Kidney (tissue), 14 donors: ENCODE results near the gene KLK5. TPM values are rescaled to one million over a fixed set of nuclear protein-coding genes. Genes with fewer than 3 reads are reported as not detected.

Experiments
- DNase-seq, 5 donors: peaks; one replicate each; pipeline ENCODE4 v3.0.0-alpha.2; 2013 to 2020
- FAIRE-seq: peaks from 2 replicates; lab custom pipeline; 2012; peaks lifted over from hg19 to GRCh38; lab: Jason Lieb, UNC
- H3K27ac ChIP-seq, 2 donors: one replicate each; pipeline ENCODE4 v1.7.0; 2013; ENCODE audit warnings: low read depth in 2 of 2, low read length in 2 of 2, inconsistent platforms in 1 of 2
- H3K27me3 ChIP-seq: one replicate; pipeline ENCODE4 v1.7.1; 2013; ENCODE audit warnings: low read length, inconsistent platforms; ENCODE audit not compliant: control insufficient read depth, insufficient read depth
- H3K36me3 ChIP-seq, 3 donors: one replicate each; pipeline versions ENCODE4 v1.7.0 to v1.7.1; 2013; ENCODE audit warnings: low read length in 3 of 3, control low read depth in 1 of 3, inconsistent platforms in 1 of 3; ENCODE audit not compliant: insufficient read depth in 3 of 3, control insufficient read depth in 2 of 3
- H3K4me1 ChIP-seq, 3 donors: one replicate each; pipeline versions ENCODE4 v1.7.0 to v1.7.1; 2013; ENCODE audit warnings: low read length in 3 of 3, inconsistent platforms in 1 of 3, low read depth in 1 of 3; ENCODE audit not compliant: control insufficient read depth in 2 of 3, insufficient read depth in 2 of 3
- H3K4me3 ChIP-seq, 3 donors: one replicate each; pipeline versions ENCODE4 v1.7.0 to v1.8.1; 2013; ENCODE audit warnings: low read length in 3 of 3, control low read depth in 1 of 3, inconsistent platforms in 1 of 3
- H3K9ac ChIP-seq, 3 donors: one replicate each; pipeline versions ENCODE4 v1.7.0 to v1.7.1; 2013; ENCODE audit warnings: low read length in 3 of 3, control low read depth in 1 of 3, inconsistent platforms in 1 of 3
- H3K9me3 ChIP-seq, 3 donors: one replicate each; pipeline versions ENCODE4 v1.7.0 to v1.7.1; 2013; ENCODE audit warnings: low read length in 3 of 3, control low read depth in 1 of 3, inconsistent platforms in 1 of 3; ENCODE audit not compliant: control insufficient read depth in 2 of 3, insufficient read depth in 1 of 3
- CTCF ChIP-seq: IDR thresholded peaks from 3 replicates; pipeline ENCODE4 v1.5.1; 2012; ENCODE audit warnings: mild to moderate bottlenecking, moderate library complexity, borderline replicate concordance; ENCODE audit not compliant: insufficient read depth; ENCODE audit errors: extremely low read depth
- intact Hi-C: fragments of 100-400 bp; cut with DNase I; formaldehyde crosslinking; loops from one replicate; pipeline ENCODE4 v1.11.1; 2022
- polyA plus RNA-seq: library from polyadenylated mRNA; stranded (reverse); fragments of 350-450 nt; fragmentation: Illumina TruSeq; extraction: RNeasy Lipid Tissue Mini Kit (QIAGEN cat#74804); gene quantifications from one replicate; pipeline ENCODE4 v1.2.3, GENCODE V29; 2014; ENCODE audit warnings: low read depth, low replicate concordance; ENCODE audit not compliant: insufficient read depth
- total RNA-seq: library from RNA; stranded (reverse); fragmentation: NEBNext Ultra II Directional; extraction: Animal tissue kit (Norgen Biotek cat#: 25700); gene quantifications from one replicate; pipeline ENCODE4 v1.2.1, GENCODE V29; 2021
- donor health status: control.
- donor health status: control.
- donor health status: control.
- donor health status: control.
- donor health status: control.
- donor health status: DM: yes; HTN: yes; CAD: no.
- donor health status: Normal renal cell carcinoma (clear cell type).

KLK5 gene
- total and polyA plus RNA-seq, 2 donors from 2014 or later, result 0.88 to 1.1 TPM

DNA sequence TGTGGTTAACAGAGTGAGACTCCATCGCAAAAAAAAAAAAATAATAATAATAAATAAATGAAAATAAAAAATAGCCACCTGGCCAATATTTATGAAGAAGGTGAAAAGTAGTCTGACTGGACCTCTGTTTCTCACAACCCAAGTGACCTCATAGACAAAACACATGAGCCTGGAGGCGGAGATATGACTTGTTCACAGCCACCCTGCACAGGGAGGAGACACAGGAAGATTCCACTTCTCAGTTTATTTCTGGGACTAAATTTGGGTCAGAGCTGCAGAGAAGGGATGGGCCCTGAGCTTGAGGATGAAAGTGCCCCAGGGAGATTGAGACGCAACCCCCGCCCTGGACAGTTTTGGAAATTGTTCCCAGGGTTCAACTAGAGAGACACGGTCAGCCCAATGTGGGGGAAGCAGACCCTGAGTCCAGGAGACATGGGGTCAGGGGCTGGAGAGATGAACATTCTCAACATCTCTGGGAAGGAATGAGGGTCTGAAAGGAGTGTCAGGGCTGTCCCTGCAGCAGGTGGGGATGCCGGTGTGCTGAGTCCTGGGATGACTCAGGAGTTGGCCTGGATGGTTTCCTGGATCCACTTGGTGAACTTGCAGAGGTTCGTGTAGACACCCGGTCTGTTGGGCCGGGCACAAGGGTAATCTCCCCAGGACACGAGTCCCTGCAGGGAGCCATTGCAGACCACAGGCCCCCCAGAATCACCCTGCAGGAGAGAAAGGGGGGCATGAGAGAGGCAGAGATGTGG is 9.6 kb downstream of the KLK5 start:
- FAIRE-seq (no peak), DNase-seq (no peak)
- Histone ChIP-seq H3K4me1 (no peaks in the 10 kb centered on the region), H3K27ac (no peak overlapping the region), H3K4me3 (no peak overlapping the region), H3K9ac (no peak overlapping the region), H3K9me3 (peaks cover 0 to 7% (median 2%) of the 10 kb centered on the region in 3 donors), H3K36me3 (no peaks in the 10 kb centered on the region), H3K27me3 (no peaks in the 10 kb centered on the region)
- no peak for TF ChIP-seq CTCF
- intact Hi-C loops, result no loop called here

- peaks cover 0 to 7% (median 2%) of the 10 kb centered on the region in 3 donors for H3K9me3 ChIP-seq
- TF ChIP-seq CTCF, result no peak
- no peaks in the 10 kb centered on the region for H3K4me1 ChIP-seq
- no peaks in the 10 kb centered on the region for H3K27me3 ChIP-seq
- FAIRE-seq (no peak), DNase-seq (no peak)
- H3K36me3 ChIP-seq, result no peaks in the 10 kb centered on the region
- intact Hi-C loops, result no loop called here
- H3K27ac ChIP-seq, result no peak overlapping the region
- H3K9ac ChIP-seq, result no peak overlapping the region
- no peak overlapping the region for H3K4me3 ChIP-seq
Measured at GRCh38 chr19:50939596-50939995, 13.2 kb downstream of the KLK5 start.

DNA sequence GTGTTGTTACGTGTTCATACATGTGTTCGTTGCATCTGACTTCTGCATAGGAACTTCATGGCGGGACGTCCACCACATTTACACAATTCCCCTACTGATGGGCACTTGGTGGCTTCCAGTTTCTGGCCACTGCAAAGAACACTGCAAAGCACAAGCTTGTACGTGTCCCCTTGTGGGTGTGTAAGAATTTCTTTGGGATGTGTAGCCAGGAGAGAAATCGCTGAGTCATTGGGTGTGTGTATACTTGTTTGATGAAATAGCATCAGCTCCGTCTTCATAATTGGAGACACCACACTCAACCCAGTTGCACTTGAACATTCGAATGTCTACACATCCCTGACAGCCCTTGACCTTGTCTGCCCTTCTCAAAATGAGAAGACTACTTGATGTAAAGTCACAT is 19.2 kb downstream of the KLK5 start:
- no peak overlapping the region for H3K27ac ChIP-seq
- FAIRE-seq (no peak), DNase-seq (no peak)
- no peak overlapping the region for H3K4me3 ChIP-seq
- no peaks in the 10 kb centered on the region for H3K9me3 ChIP-seq
- intact Hi-C loops, result no loop called here
- TF ChIP-seq CTCF, result no peak
- no peaks in the 10 kb centered on the region for H3K4me1 ChIP-seq
- no peak overlapping the region for H3K9ac ChIP-seq
- H3K36me3 ChIP-seq, result no peaks in the 10 kb centered on the region
- no peaks in the 10 kb centered on the region for H3K27me3 ChIP-seq

- H3K27me3 ChIP-seq, result no peaks in the 10 kb centered on the region
- no peak for TF ChIP-seq CTCF
- no peaks in the 10 kb centered on the region for H3K9me3 ChIP-seq
- no peak overlapping the region for H3K27ac ChIP-seq
- FAIRE-seq (no peak), DNase-seq (no peak)
- H3K4me1 ChIP-seq, result no peaks in the 10 kb centered on the region
- intact Hi-C loops, result no loop called here
- no peaks in the 10 kb centered on the region for H3K36me3 ChIP-seq
- no peak overlapping the region for H3K4me3 ChIP-seq
- H3K9ac ChIP-seq, result no peak overlapping the region
Measured at GRCh38 chr19:50932690-50933083, 20.2 kb downstream of the KLK5 start.
